Activated CD8-positive, alpha-beta T cell treated with anti-CD3 and anti-CD28 coated beads for 36 hours (primary cell): Measurements from ENCODE around the gene ANGEL2. TPM values are rescaled to one million over a fixed set of nuclear protein-coding genes. Genes with fewer than 3 reads are reported as not detected.
A peak's percentile ranks its signal among the peaks of the same experiment; 100 is the strongest.

Experiments
- ATAC-seq: fragments of 200-7000 bp; cut with Tn5 transposase; one replicate; pipeline ENCODE4 v1.10.0; 2021; ENCODE audit warnings: mild to moderate bottlenecking, moderate library complexity
- CTCF ChIA-PET: fragments of 350-600 bp; sonication (Branson Sonifier 250); formaldehyde crosslinking; loops from one replicate; lab custom pipeline; 2021; ENCODE audit warnings: antibody characterized with exemption; lab: Charles Lee
- POLR2A ChIA-PET: fragments of 350-600 bp; sonication (Branson Sonifier 250); formaldehyde crosslinking; loops from one replicate; lab custom pipeline; 2021; ENCODE audit warnings: antibody characterized with exemption; lab: Charles Lee
- DNase-seq: peaks from one replicate; pipeline ENCODE4 v3.0.0-alpha.2; 2020
- H3K27ac Mint-ChIP-seq: one replicate; pipeline ENCODE4 v1.8.0; 2021; ENCODE audit warnings: mild to moderate bottlenecking, mixed read lengths
- H3K27me3 Mint-ChIP-seq: one replicate; pipeline ENCODE4 v1.8.0; 2021; ENCODE audit warnings: mixed read lengths
- H3K36me3 Mint-ChIP-seq: one replicate; pipeline ENCODE4 v1.8.0; 2021; ENCODE audit warnings: low read depth, mixed read lengths
- H3K4me1 Mint-ChIP-seq: one replicate; pipeline ENCODE4 v1.8.0; 2021; ENCODE audit warnings: low read depth, mixed read lengths
- H3K4me3 Mint-ChIP-seq: one replicate; pipeline ENCODE4 v1.8.0; 2021; ENCODE audit warnings: mild to moderate bottlenecking, moderate library complexity, mixed read lengths
- H3K9me3 Mint-ChIP-seq: one replicate; pipeline ENCODE4 v1.8.0; 2021; ENCODE audit warnings: mixed read lengths
- CTCF ChIP-seq: fragments of 200-600 bp; IDR thresholded peaks from one replicate; pipeline ENCODE4 v1.8.0; 2022; ENCODE audit warnings: antibody characterized with exemption, mild to moderate bottlenecking
- intact Hi-C: fragments of 100-400 bp; cut with micrococcal nuclease; formaldehyde crosslinking; loops from one replicate; pipeline ENCODE4 v1.10.0; 2022
- total RNA-seq, 2 experiments: library from RNA; stranded (reverse); gene quantifications; one replicate each; pipeline ENCODE4 v1.2.3, GENCODE V29; 2021

Gene ANGEL2, protein sequence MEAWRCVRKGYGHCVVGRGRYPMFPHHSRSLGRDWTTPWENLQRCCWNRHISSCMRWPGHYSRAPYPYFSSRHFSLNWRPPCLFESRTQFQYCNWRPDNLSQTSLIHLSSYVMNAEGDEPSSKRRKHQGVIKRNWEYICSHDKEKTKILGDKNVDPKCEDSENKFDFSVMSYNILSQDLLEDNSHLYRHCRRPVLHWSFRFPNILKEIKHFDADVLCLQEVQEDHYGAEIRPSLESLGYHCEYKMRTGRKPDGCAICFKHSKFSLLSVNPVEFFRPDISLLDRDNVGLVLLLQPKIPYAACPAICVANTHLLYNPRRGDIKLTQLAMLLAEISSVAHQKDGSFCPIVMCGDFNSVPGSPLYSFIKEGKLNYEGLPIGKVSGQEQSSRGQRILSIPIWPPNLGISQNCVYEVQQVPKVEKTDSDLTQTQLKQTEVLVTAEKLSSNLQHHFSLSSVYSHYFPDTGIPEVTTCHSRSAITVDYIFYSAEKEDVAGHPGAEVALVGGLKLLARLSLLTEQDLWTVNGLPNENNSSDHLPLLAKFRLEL
- total RNA-seq: 10 to 100 TPM; 41.1 to 44.2 TPM

GRCh38 chr1:213015099-213016050, at the start of gene ANGEL2:
Gene ANGEL2 (minus strand): TSS chr1:213015867. CDS start chr1:213015671, 196 bp downstream.
- no peaks in the 10 kb centered on the region for H3K27me3 Mint-ChIP-seq
- peaks cover 17% of the 10 kb centered on the region for H3K36me3 Mint-ChIP-seq
- ATAC-seq (peak; percentile 98), DNase-seq (peak; percentile 98)
- peak within 1 kb of the TSS; percentile 100 for H3K27ac Mint-ChIP-seq
- TF ChIP-seq CTCF: no peak
- H3K9me3 Mint-ChIP-seq: no peaks in the 10 kb centered on the region
- ChIA-PET POLR2A (interaction anchor here (1.0 kb wide), 1 partner anchor 10 kb away, joined by 3 read pairs; no protein-coding TSS in a partner anchor), CTCF (interaction anchor here (1.9 kb wide), 1 partner anchor 19 kb away, joined by 7 read pairs; no protein-coding TSS in a partner anchor)
- intact Hi-C loops: loop anchor here (1.0 kb wide), 1 partner anchor 36 kb away; the partner anchor contains the start of gene RPS6KC1
- H3K4me3 Mint-ChIP-seq: peak within 1 kb of the TSS; percentile 96
- H3K4me1 Mint-ChIP-seq: peaks cover 26% of the 10 kb centered on the region

DNA sequence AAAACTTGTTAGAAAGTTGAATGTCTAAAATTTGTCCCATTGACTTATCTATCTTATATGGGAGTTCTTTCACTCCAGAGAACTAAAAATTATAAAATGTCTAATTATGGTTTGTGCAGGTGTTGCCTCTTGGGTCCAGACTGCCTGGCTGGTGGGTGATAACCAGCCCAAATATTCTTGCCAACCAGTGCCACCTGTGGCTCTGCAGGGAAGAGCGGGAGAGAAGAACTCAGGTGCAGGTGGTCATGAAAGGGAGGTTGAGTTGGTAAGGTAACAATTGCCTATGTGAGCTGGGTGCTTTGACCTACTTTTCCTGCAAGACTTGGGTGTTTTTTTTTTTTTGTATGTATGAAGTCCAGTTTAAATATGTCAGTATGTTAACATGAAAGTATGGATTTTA, 45.6 kb upstream of the ANGEL2 start:
- H3K4me1 Mint-ChIP-seq: peaks cover 6% of the 10 kb centered on the region
- no peak for TF ChIP-seq CTCF
- ATAC-seq (no peak), DNase-seq (peak; percentile 12)
- H3K36me3 Mint-ChIP-seq: no peaks in the 10 kb centered on the region
- H3K4me3 Mint-ChIP-seq: no peak overlapping the region
- H3K27me3 Mint-ChIP-seq: no peaks in the 10 kb centered on the region
- H3K27ac Mint-ChIP-seq: no peak overlapping the region
- CTCF ChIA-PET: interaction anchor here (0.6 kb wide), 1 partner anchor 24 kb away, joined by 3 read pairs; no protein-coding TSS in a partner anchor
- H3K9me3 Mint-ChIP-seq: peaks cover 2% of the 10 kb centered on the region
- intact Hi-C loops: no loop called here
- POLR2A ChIA-PET: no interaction called here

GRCh38 chr1:213060836-213061235, 45.2 kb upstream of the ANGEL2 start:
- DNase-seq (no peak), ATAC-seq (no peak)
- peaks cover 6% of the 10 kb centered on the region for H3K4me1 Mint-ChIP-seq
- no peak overlapping the region for H3K27ac Mint-ChIP-seq
- intact Hi-C loops: no loop called here
- H3K36me3 Mint-ChIP-seq: no peaks in the 10 kb centered on the region
- peaks cover 2% of the 10 kb centered on the region for H3K9me3 Mint-ChIP-seq
- ChIA-PET POLR2A (no interaction called here), CTCF (no interaction called here)
- no peaks in the 10 kb centered on the region for H3K27me3 Mint-ChIP-seq
- H3K4me3 Mint-ChIP-seq: no peak overlapping the region
- TF ChIP-seq CTCF: no peak

DNA sequence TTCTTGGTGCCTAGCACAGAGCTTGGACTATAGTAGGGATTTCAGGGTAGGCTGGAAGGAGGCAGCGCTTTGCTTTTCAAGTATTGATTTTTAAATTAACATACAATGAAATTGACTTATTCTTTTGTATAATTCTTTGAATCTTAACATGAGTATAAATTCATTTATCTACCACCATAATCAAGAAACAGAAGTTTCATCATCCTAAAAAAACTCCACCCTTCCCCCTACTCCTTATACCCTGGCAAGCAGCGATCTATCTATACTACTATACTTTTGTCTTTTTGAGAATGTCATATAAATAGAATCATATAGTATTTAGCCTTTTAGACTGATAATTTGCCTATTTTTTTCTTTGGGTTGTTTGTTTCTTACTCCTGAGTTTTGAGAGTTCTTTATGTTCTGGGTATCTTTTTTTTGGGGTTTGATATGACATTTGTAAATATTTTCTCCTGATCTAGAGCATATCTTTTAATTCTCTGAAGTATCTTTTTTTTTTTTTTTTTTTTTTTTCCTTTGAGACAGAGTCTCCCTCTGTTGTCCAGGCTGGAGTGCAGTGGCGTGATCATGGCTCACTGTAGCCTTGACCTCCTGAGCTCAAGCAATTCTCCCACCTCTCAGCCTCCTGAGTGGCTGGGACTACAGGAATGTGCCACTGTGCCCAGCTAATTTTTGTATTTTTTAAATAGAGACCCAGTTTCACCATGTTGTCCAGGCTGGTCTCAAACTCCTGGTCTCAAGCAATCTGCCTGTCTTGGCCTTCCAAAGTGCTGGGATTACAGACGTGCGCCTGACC, 41.8 kb upstream of the ANGEL2 start:
- no peak overlapping the region for H3K27ac Mint-ChIP-seq
- CTCF ChIA-PET: no interaction called here
- no peak for DNase-seq
- no peak for TF ChIP-seq CTCF
- H3K27me3 Mint-ChIP-seq: no peaks in the 10 kb centered on the region
- H3K9me3 Mint-ChIP-seq: peaks cover 2% of the 10 kb centered on the region
- no peak overlapping the region for H3K4me3 Mint-ChIP-seq
- peaks cover 2% of the 10 kb centered on the region for H3K36me3 Mint-ChIP-seq
- intact Hi-C loops: no loop called here
- H3K4me1 Mint-ChIP-seq: peaks cover 16% of the 10 kb centered on the region
- ATAC-seq: no peak
- POLR2A ChIA-PET: no interaction called here
